C4-2B (cell line): Measurements from ENCODE around the gene DGKI.

Experiments used
- CTCF ChIP-seq: fragments of 450-650 bp; conservative IDR thresholded peaks from 2 replicates; pipeline ENCODE4 v1.5.1; 2017; ENCODE audit warnings: mild to moderate bottlenecking
- ZFX ChIP-seq: fragments of 450-650 bp; IDR thresholded peaks from 2 replicates; pipeline ENCODE4 v1.6.1; 2017

- TF ChIP-seq CTCF (no peak), ZFX (no peak)
Measured at GRCh38 chr7:137871170-137871915, 24.6 kb upstream of the DGKI start.
